OCI-LY1 (cell line): ENCODE measurements around the gene RYR1.
"Not testable (repeated sequence)": the region's sequence is repeated elsewhere in the genome, so short reads cannot be mapped to it uniquely, and the experiment has no call there.

Experiments used
- H2AFZ ChIP-seq: fragments of 200-600 bp; sonication (generic), shearing (Covaris generic); 2 replicates; pipeline ENCODE4 v1.6.0; 2014; ENCODE audit warnings: antibody characterized with exemption, mild to moderate bottlenecking, low read length
- H3F3A ChIP-seq: fragments of 200-600 bp; sonication (generic), shearing (Covaris generic); 2 replicates; pipeline ENCODE4 v1.6.0; 2014; ENCODE audit warnings: mild to moderate bottlenecking, antibody characterized with exemption, low read length, moderate library complexity; ENCODE audit not compliant: insufficient read depth
- H3K27ac ChIP-seq: fragments of 200-600 bp; sonication (generic); 2 replicates; pipeline ENCODE4 v1.5.1; 2014; ENCODE audit warnings: low read length, mixed run types, mild to moderate bottlenecking, low read depth; ENCODE audit not compliant: poor library complexity, severe bottlenecking
- H3K27me3 ChIP-seq: fragments of 200-600 bp; sonication (generic); 2 replicates; pipeline ENCODE4 v1.6.0; 2014; ENCODE audit warnings: antibody characterized with exemption, mild to moderate bottlenecking, low read length, moderate library complexity; ENCODE audit not compliant: insufficient read depth
- H3K36me3 ChIP-seq: fragments of 200-600 bp; sonication (generic); 2 replicates; pipeline ENCODE4 v1.6.1; 2014; ENCODE audit warnings: mild to moderate bottlenecking, antibody characterized with exemption, low read length, moderate library complexity, mixed read lengths; ENCODE audit not compliant: insufficient read depth
- H3K4me1 ChIP-seq: fragments of 200-600 bp; sonication (generic); 2 replicates; pipeline ENCODE4 v1.5.1; 2014; ENCODE audit warnings: mild to moderate bottlenecking, low read length, moderate library complexity; ENCODE audit not compliant: insufficient read depth, severe bottlenecking
- H3K4me2 ChIP-seq: fragments of 200-600 bp; sonication (generic), shearing (Covaris generic); 2 replicates; pipeline ENCODE4 v1.6.1; 2014; ENCODE audit warnings: low read length
- H3K4me3 ChIP-seq: fragments of 200-600 bp; sonication (generic); 2 replicates; pipeline ENCODE4 v1.5.1; 2014; ENCODE audit warnings: low read length, low read depth, mild to moderate bottlenecking, mixed read lengths; ENCODE audit not compliant: poor library complexity, severe bottlenecking
- H3K79me2 ChIP-seq: fragments of 200-600 bp; shearing (Covaris generic); 2 replicates; pipeline ENCODE4 v1.6.1; 2016; ENCODE audit warnings: mixed run types, low read length, mixed read lengths; ENCODE audit not compliant: insufficient read depth
- H3K9ac ChIP-seq: fragments of 200-600 bp; sonication (generic), shearing (Covaris generic); 2 replicates; pipeline ENCODE4 v1.6.1; 2014; ENCODE audit warnings: mild to moderate bottlenecking, low read length, mixed read lengths
- H3K9me2 ChIP-seq: fragments of 200-600 bp; sonication (generic), shearing (Covaris generic); 2 replicates; pipeline ENCODE4 v1.6.1; 2014; ENCODE audit warnings: low read depth, mild to moderate bottlenecking, low read length, mixed read lengths
- H3K9me3 ChIP-seq: fragments of 200-600 bp; shearing (Covaris generic); 2 replicates; pipeline ENCODE4 v1.6.1; 2014; ENCODE audit warnings: low read length, mixed read lengths
- H4K20me1 ChIP-seq: fragments of 200-600 bp; sonication (generic), shearing (Covaris generic); 2 replicates; pipeline ENCODE4 v1.6.0; 2016; ENCODE audit warnings: mild to moderate bottlenecking, low read length; ENCODE audit not compliant: insufficient read depth
- CTCF ChIP-seq: fragments of 200-600 bp; sonication (generic), shearing (Covaris generic); IDR thresholded peaks from 2 replicates; pipeline ENCODE4 v1.5.1; 2017; ENCODE audit warnings: mild to moderate bottlenecking, antibody characterized with exemption, low read length, moderate library complexity, mixed read lengths
- EZH2 ChIP-seq: fragments of 200-600 bp; sonication (generic), shearing (Covaris generic); IDR thresholded peaks from 2 replicates; pipeline ENCODE4 v1.8.0; 2017; ENCODE audit warnings: borderline replicate concordance, mixed run types, mild to moderate bottlenecking, antibody characterized with exemption, low read length, moderate library complexity, mixed read lengths

RYR1 gene

GRCh38 chr19:38404858-38405257, 28.6 kb upstream of the RYR1 start:
- no peak overlapping the region for H3K4me2 ChIP-seq
- no peaks in the 10 kb centered on the region for H4K20me1 ChIP-seq
- no peak overlapping the region for H3K27ac ChIP-seq

GRCh38 chr19:38405276-38405675, 28.2 kb upstream of the RYR1 start:
- Histone ChIP-seq H3K4me2 (no peak overlapping the region), H3K27ac (no peak overlapping the region), H2AFZ (no peak overlapping the region), H3K27me3 (no peaks in the 10 kb centered on the region), H3K9ac (no peak overlapping the region), H4K20me1 (no peaks in the 10 kb centered on the region), H3K9me2 (no peaks in the 10 kb centered on the region), H3F3A (no peaks in the 10 kb centered on the region), H3K79me2 (no peaks in the 10 kb centered on the region), H3K4me3 (no peak overlapping the region), H3K9me3 (no peaks in the 10 kb centered on the region), H3K4me1 (peaks cover 10% of the 10 kb centered on the region), H3K36me3 (peaks cover 8% of the 10 kb centered on the region; the same call in 1 of the 2 replicates)
- TF ChIP-seq CTCF (no peak), EZH2 (no peak)

More at GRCh38 chr19:38404858-38405257, 28.6 kb upstream of the RYR1 start:
- Histone ChIP-seq H3K36me3 (peaks cover 8% of the 10 kb centered on the region; the same call in 1 of the 2 replicates), H3K9me2 (no peaks in the 10 kb centered on the region), H3K9ac (no peak overlapping the region), H2AFZ (no peak overlapping the region), H3K9me3 (no peaks in the 10 kb centered on the region), H3K4me1 (peaks cover 10% of the 10 kb centered on the region), H3K4me3 (no peak overlapping the region), H3K27me3 (no peaks in the 10 kb centered on the region), H3K79me2 (no peaks in the 10 kb centered on the region), H3F3A (no peaks in the 10 kb centered on the region)
- no peak for TF ChIP-seq EZH2
- TF ChIP-seq CTCF: no peak

- Histone ChIP-seq H3K4me1 (no peaks in the 10 kb centered on the region), H4K20me1 (no peaks in the 10 kb centered on the region), H2AFZ (no peak overlapping the region), H3K9me3 (no peaks in the 10 kb centered on the region), H3K4me3 (no peak overlapping the region), H3K9me2 (no peaks in the 10 kb centered on the region), H3K27ac (no peak overlapping the region), H3K4me2 (no peak overlapping the region), H3K9ac (no peak overlapping the region), H3K79me2 (no peaks in the 10 kb centered on the region), H3K36me3 (peaks cover 8% of the 10 kb centered on the region; the same call in 1 of the 2 replicates), H3F3A (no peaks in the 10 kb centered on the region), H3K27me3 (no peaks in the 10 kb centered on the region; the same call in 1 of the 2 replicates)
- TF ChIP-seq EZH2: no peak
- no peak for TF ChIP-seq CTCF
These were observed 23.8 kb upstream of the RYR1 start for GRCh38 chr19:38409631-38410133.

- H3F3A ChIP-seq, H3K4me3 ChIP-seq, H4K20me1 ChIP-seq, H3K79me2 ChIP-seq, H2AFZ ChIP-seq, H3K4me2 ChIP-seq, H3K27ac ChIP-seq, H3K9me2 ChIP-seq, H3K4me1 ChIP-seq, H3K9ac ChIP-seq, H3K9me3 ChIP-seq, H3K36me3 ChIP-seq, H3K27me3 ChIP-seq: not testable (repeated sequence)
These were observed 23.1 kb upstream of the RYR1 start for GRCh38 chr19:38410407-38410806.
